Measurements from ENCODE around the gene OR4E1.

The OR4E1 gene

GRCh38 chr14:21673718-21674117 is at the start of gene OR4E1:
Gene OR4E1, minus strand, starts transcription at chr14:21673818. Its CDS starts 2,883 bp downstream, at chr14:21670935.
- ATAC-seq (ENCODE audit: insufficient read depth, low read depth) = no peak

GRCh38 chr14:21721504-21721903 is 47.9 kb upstream of the OR4E1 start:
- Histone ChIP-seq H3K27me3 (ENCODE audit: insufficient read depth, low read length, poor library complexity) (peaks cover 28% of the 10 kb centered on the region), H2AFZ (ENCODE audit: low read depth, low read length) (no peak overlapping the region), H3K4me3 (ENCODE audit: low read depth in 1 of 2, low read length in 2 of 2) (no peak overlapping the region), H3K9ac (ENCODE audit: low read depth, low read length) (no peak overlapping the region), H3K36me3 (ENCODE audit: insufficient read depth, low read length) (no peaks in the 10 kb centered on the region), H3K4me1 (ENCODE audit: insufficient read depth, low read length) (no peaks in the 10 kb centered on the region), H3K79me2 (ENCODE audit: insufficient read depth, low read length) (no peaks in the 10 kb centered on the region), H3K27ac (ENCODE audit: low read length) (no peak overlapping the region), H4K20me1 (ENCODE audit: insufficient read depth, low read length) (no peaks in the 10 kb centered on the region), H3K9me3 (ENCODE audit: insufficient read depth, low read length, severe bottlenecking) (no peaks in the 10 kb centered on the region), H3K4me2 (ENCODE audit: insufficient read depth, low read length) (no peak overlapping the region)
- DNase-seq = no peak
- ATAC-seq (ENCODE audit: insufficient read depth, low read depth) = no peak
- TF ChIP-seq EZH2 (IDR thresholded peaks at IDR 0.05; ENCODE audit: borderline replicate concordance, low read depth, low read length, severe bottlenecking) (no peak), CTCF (IDR thresholded peaks at IDR 0.05; ENCODE audit: borderline replicate concordance, extremely low read depth, low read length, poor library complexity, severe bottlenecking) (no peak)

More at GRCh38 chr14:21673718-21674117, at the start of gene OR4E1:
- Histone ChIP-seq H3K9ac (ENCODE audit: low read depth, low read length) (no peak within 1 kb of the TSS), H3K4me2 (ENCODE audit: insufficient read depth, low read length) (no peak within 1 kb of the TSS), H3K4me3 (ENCODE audit: low read depth in 1 of 2, low read length in 2 of 2) (no peak within 1 kb of the TSS; a peak in 1 of 4 replicates), H4K20me1 (ENCODE audit: insufficient read depth, low read length) (no peaks in the 10 kb centered on the region), H3K79me2 (ENCODE audit: insufficient read depth, low read length) (no peaks in the 10 kb centered on the region), H3K27me3 (ENCODE audit: insufficient read depth, low read length, poor library complexity) (peaks cover 13% of the 10 kb centered on the region), H3K9me3 (ENCODE audit: insufficient read depth, low read length, severe bottlenecking) (peaks cover 2% of the 10 kb centered on the region), H2AFZ (ENCODE audit: low read depth, low read length) (no peak within 1 kb of the TSS), H3K27ac (ENCODE audit: low read length) (no peak within 1 kb of the TSS), H3K36me3 (ENCODE audit: insufficient read depth, low read length) (no peaks in the 10 kb centered on the region), H3K4me1 (ENCODE audit: insufficient read depth, low read length) (no peaks in the 10 kb centered on the region)
- TF ChIP-seq CTCF (IDR thresholded peaks at IDR 0.05; ENCODE audit: borderline replicate concordance, extremely low read depth, low read length, poor library complexity, severe bottlenecking) = no peak
- DNase-seq = no peak

GRCh38 chr14:21719841-21720240 is 46.2 kb upstream of the OR4E1 start:
- H3K79me2 ChIP-seq (ENCODE audit: insufficient read depth, low read length) = no peaks in the 10 kb centered on the region
- no peak for TF ChIP-seq EZH2 (IDR thresholded peaks at IDR 0.05; ENCODE audit: borderline replicate concordance, low read depth, low read length, severe bottlenecking)
- no peak for TF ChIP-seq CTCF (IDR thresholded peaks at IDR 0.05; ENCODE audit: borderline replicate concordance, extremely low read depth, low read length, poor library complexity, severe bottlenecking)
- no peak for DNase-seq

More at GRCh38 chr14:21719841-21720240, 46.2 kb upstream of the OR4E1 start:
- Histone ChIP-seq H3K27me3 (ENCODE audit: insufficient read depth, low read length, poor library complexity) (peaks cover 27% of the 10 kb centered on the region), H3K4me2 (ENCODE audit: insufficient read depth, low read length) (no peak overlapping the region), H3K9ac (ENCODE audit: low read depth, low read length) (no peak overlapping the region), H4K20me1 (ENCODE audit: insufficient read depth, low read length) (no peaks in the 10 kb centered on the region), H3K4me1 (ENCODE audit: insufficient read depth, low read length) (no peaks in the 10 kb centered on the region), H3K36me3 (ENCODE audit: insufficient read depth, low read length) (no peaks in the 10 kb centered on the region), H3K27ac (ENCODE audit: low read length) (no peak overlapping the region), H2AFZ (ENCODE audit: low read depth, low read length) (no peak overlapping the region), H3K4me3 (ENCODE audit: low read depth in 1 of 2, low read length in 2 of 2) (no peak overlapping the region), H3K9me3 (ENCODE audit: insufficient read depth, low read length, severe bottlenecking) (no peaks in the 10 kb centered on the region)
- ATAC-seq (ENCODE audit: insufficient read depth, low read depth) = no peak
